Measurements from ENCODE around the gene PRPF19.

The PRPF19 gene

GRCh38 chr11:60945295-60945667, 38.9 kb upstream of the PRPF19 start:
- no peak for DNase-seq (ENCODE audit: low spot score)
- in situ Hi-C loops (cut with MboI; ENCODE audit: low pct_unique_long_range_greater_than_20kb, low sequenced_read_pairs, unreplicated experiment): no loop called here
- TF ChIP-seq CTCF (IDR thresholded peaks at IDR 0.05; ENCODE audit: extremely low read depth, insufficient read depth, missing control alignments): no peak

- peak; percentile 37 for TF ChIP-seq CTCF (IDR thresholded peaks at IDR 0.05; ENCODE audit: extremely low read depth, insufficient read depth, missing control alignments)
- DNase-seq (ENCODE audit: low spot score): no peak
- in situ Hi-C loops (cut with MboI; ENCODE audit: low pct_unique_long_range_greater_than_20kb, low sequenced_read_pairs, unreplicated experiment): no loop called here
These were observed 38.3 kb upstream of the PRPF19 start for GRCh38 chr11:60944490-60945294.

- in situ Hi-C loops (cut with MboI; ENCODE audit: low pct_unique_long_range_greater_than_20kb, low sequenced_read_pairs, unreplicated experiment): no loop called here
- TF ChIP-seq CTCF (IDR thresholded peaks at IDR 0.05; ENCODE audit: extremely low read depth, insufficient read depth, missing control alignments): no peak
- DNase-seq (ENCODE audit: low spot score): no peak
These were observed 36.7 kb upstream of the PRPF19 start for GRCh38 chr11:60942970-60943565.

GRCh38 chr11:60942219-60942618, 35.8 kb upstream of the PRPF19 start:
- no peak for DNase-seq (ENCODE audit: low spot score)
- no peak for TF ChIP-seq CTCF (IDR thresholded peaks at IDR 0.05; ENCODE audit: extremely low read depth, insufficient read depth, missing control alignments)
- in situ Hi-C loops (cut with MboI; ENCODE audit: low pct_unique_long_range_greater_than_20kb, low sequenced_read_pairs, unreplicated experiment): no loop called here

- in situ Hi-C loops (cut with MboI; ENCODE audit: low pct_unique_long_range_greater_than_20kb, low sequenced_read_pairs, unreplicated experiment): no loop called here
- no peak for DNase-seq (ENCODE audit: low spot score)
- no peak for TF ChIP-seq CTCF (IDR thresholded peaks at IDR 0.05; ENCODE audit: extremely low read depth, insufficient read depth, missing control alignments)
These were observed 35.2 kb upstream of the PRPF19 start for GRCh38 chr11:60941371-60942119.

GRCh38 chr11:60939855-60940254, 33.5 kb upstream of the PRPF19 start:
- no peak for TF ChIP-seq CTCF (IDR thresholded peaks at IDR 0.05; ENCODE audit: extremely low read depth, insufficient read depth, missing control alignments)
- no peak for DNase-seq (ENCODE audit: low spot score)
- in situ Hi-C loops (cut with MboI; ENCODE audit: low pct_unique_long_range_greater_than_20kb, low sequenced_read_pairs, unreplicated experiment): no loop called here

Data from GM13977 (cell line).